Memory B cell (primary cell): Measurements from ENCODE around the gene CD84.

Experiments
- ATAC-seq: fragments of 150-1000 bp; cut with Tn5 transposase; 2 replicates; pipeline ENCODE4 v1.10.0; 2021; ENCODE audit warnings: low read depth, mild to moderate bottlenecking, moderate library complexity
- DNase-seq, 2 donors: peaks; one replicate each; pipeline ENCODE4 v3.0.0; 2022; ENCODE audit warnings: low spot score in 2 of 2
- H3K27ac Mint-ChIP-seq: one replicate; pipeline ENCODE4 v1.8.0; 2022; ENCODE audit warnings: mild to moderate bottlenecking, moderate library complexity, mixed read lengths
- H3K27me3 Mint-ChIP-seq: one replicate; pipeline ENCODE4 v1.8.0; 2022; ENCODE audit warnings: mixed read lengths
- H3K36me3 Mint-ChIP-seq: one replicate; pipeline ENCODE4 v1.8.0; 2022; ENCODE audit warnings: mild to moderate bottlenecking, mixed read lengths
- H3K4me1 Mint-ChIP-seq: one replicate; pipeline ENCODE4 v1.8.0; 2022; ENCODE audit warnings: mixed read lengths
- H3K4me3 Mint-ChIP-seq: one replicate; pipeline ENCODE4 v1.8.0; 2022; ENCODE audit warnings: mild to moderate bottlenecking, moderate library complexity, mixed read lengths
- H3K9me3 Mint-ChIP-seq: one replicate; pipeline ENCODE4 v1.8.0; 2022; ENCODE audit warnings: mixed read lengths

CD84 gene

GRCh38 chr1:160549665-160550006 lies 29.7 kb downstream of the CD84 start:
- Mint-ChIP-seq H3K36me3 (peaks cover 24% of the 10 kb centered on the region), H3K9me3 (no peaks in the 10 kb centered on the region), H3K4me3 (peak overlapping the region; percentile 62), H3K27ac (peak overlapping the region; percentile 88), H3K4me1 (peaks cover 67% of the 10 kb centered on the region), H3K27me3 (no peaks in the 10 kb centered on the region)
- ATAC-seq, result no peak
- no peak for DNase-seq

GRCh38 chr1:160548960-160549664 lies 30.2 kb downstream of the CD84 start:
- Mint-ChIP-seq H3K4me1 (peaks cover 66% of the 10 kb centered on the region), H3K9me3 (no peaks in the 10 kb centered on the region), H3K36me3 (peaks cover 22% of the 10 kb centered on the region), H3K4me3 (peak overlapping the region; percentile 62), H3K27ac (peak overlapping the region; percentile 88), H3K27me3 (no peaks in the 10 kb centered on the region)
- ATAC-seq (peak; percentile 91), DNase-seq (peak; percentile 35 to 39)

GRCh38 chr1:160548183-160548582 lies 31.1 kb downstream of the CD84 start:
- peak in 1 of 2 donors; percentile 9 for DNase-seq
- Mint-ChIP-seq H3K4me3 (peak overlapping the region; percentile 2), H3K27me3 (no peaks in the 10 kb centered on the region), H3K9me3 (no peaks in the 10 kb centered on the region), H3K36me3 (peaks cover 17% of the 10 kb centered on the region), H3K27ac (peak overlapping the region; percentile 88), H3K4me1 (peaks cover 60% of the 10 kb centered on the region)
- peak; percentile 35 for ATAC-seq

- Mint-ChIP-seq H3K27ac (peak overlapping the region; percentile 74), H3K36me3 (peaks cover 9% of the 10 kb centered on the region)
These were observed 31.9 kb downstream of the CD84 start for GRCh38 chr1:160547422-160547821.

GRCh38 chr1:160546942-160547341 lies 32.4 kb downstream of the CD84 start:
- H3K27ac Mint-ChIP-seq, result peak overlapping the region; percentile 74
- no peak for DNase-seq
- no peaks in the 10 kb centered on the region for H3K9me3 Mint-ChIP-seq
- peaks cover 59% of the 10 kb centered on the region for H3K4me1 Mint-ChIP-seq
- ATAC-seq, result no peak
- H3K36me3 Mint-ChIP-seq, result peaks cover 9% of the 10 kb centered on the region
- no peak overlapping the region for H3K4me3 Mint-ChIP-seq
- no peaks in the 10 kb centered on the region for H3K27me3 Mint-ChIP-seq

More at GRCh38 chr1:160547422-160547821, 31.9 kb downstream of the CD84 start:
- Mint-ChIP-seq H3K9me3 (no peaks in the 10 kb centered on the region), H3K4me3 (no peak overlapping the region), H3K27me3 (no peaks in the 10 kb centered on the region), H3K4me1 (peaks cover 57% of the 10 kb centered on the region)
- DNase-seq, result no peak
- no peak for ATAC-seq

GRCh38 chr1:160544647-160545046 lies 34.6 kb downstream of the CD84 start:
- Mint-ChIP-seq H3K4me1 (peaks cover 58% of the 10 kb centered on the region), H3K27ac (no peak overlapping the region), H3K36me3 (peaks cover 7% of the 10 kb centered on the region), H3K4me3 (no peak overlapping the region), H3K27me3 (no peaks in the 10 kb centered on the region), H3K9me3 (no peaks in the 10 kb centered on the region)
- peak in 1 of 2 donors; percentile 32 for DNase-seq
- no peak for ATAC-seq

- Mint-ChIP-seq H3K9me3 (no peaks in the 10 kb centered on the region), H3K4me1 (peaks cover 45% of the 10 kb centered on the region), H3K27me3 (no peaks in the 10 kb centered on the region), H3K36me3 (peaks cover 4% of the 10 kb centered on the region), H3K27ac (peak overlapping the region; percentile 94), H3K4me3 (no peak overlapping the region)
- no peak for DNase-seq
- no peak for ATAC-seq
These were observed 36.9 kb downstream of the CD84 start for GRCh38 chr1:160542303-160542945.

- H3K36me3 Mint-ChIP-seq, result peaks cover 4% of the 10 kb centered on the region
These were observed 37.5 kb downstream of the CD84 start for GRCh38 chr1:160541622-160542302.

GRCh38 chr1:160540859-160541233 lies 38.5 kb downstream of the CD84 start:
- no peak for DNase-seq
- Mint-ChIP-seq H3K36me3 (no peaks in the 10 kb centered on the region), H3K4me1 (peaks cover 31% of the 10 kb centered on the region), H3K27me3 (no peaks in the 10 kb centered on the region), H3K27ac (peak overlapping the region; percentile 94), H3K9me3 (no peaks in the 10 kb centered on the region), H3K4me3 (peak overlapping the region; percentile 64)
- ATAC-seq, result no peak

More at GRCh38 chr1:160541622-160542302, 37.5 kb downstream of the CD84 start:
- Mint-ChIP-seq H3K27ac (peak overlapping the region; percentile 94), H3K9me3 (no peaks in the 10 kb centered on the region), H3K27me3 (no peaks in the 10 kb centered on the region), H3K4me1 (peaks cover 39% of the 10 kb centered on the region), H3K4me3 (no peak overlapping the region)
- ATAC-seq (no peak), DNase-seq (no peak)

- H3K27ac Mint-ChIP-seq, result peak overlapping the region; percentile 94
- ATAC-seq (peak; percentile 98), DNase-seq (peak; percentile 37 to 54)
- H3K4me1 Mint-ChIP-seq, result peaks cover 31% of the 10 kb centered on the region
- peaks cover under 1% of the 10 kb centered on the region for H3K36me3 Mint-ChIP-seq
- H3K27me3 Mint-ChIP-seq, result no peaks in the 10 kb centered on the region
- peak overlapping the region; percentile 64 for H3K4me3 Mint-ChIP-seq
- no peaks in the 10 kb centered on the region for H3K9me3 Mint-ChIP-seq
These were observed 39.1 kb downstream of the CD84 start for GRCh38 chr1:160539990-160540858.

- no peak overlapping the region for H3K4me3 Mint-ChIP-seq
- H3K9me3 Mint-ChIP-seq, result peaks cover 3% of the 10 kb centered on the region
- DNase-seq (no peak), ATAC-seq (no peak)
- H3K4me1 Mint-ChIP-seq, result peaks cover 27% of the 10 kb centered on the region
- H3K27ac Mint-ChIP-seq, result no peak overlapping the region
- no peaks in the 10 kb centered on the region for H3K27me3 Mint-ChIP-seq
- peaks cover 4% of the 10 kb centered on the region for H3K36me3 Mint-ChIP-seq
These were observed 39.7 kb downstream of the CD84 start for GRCh38 chr1:160539684-160539989.

GRCh38 chr1:160538985-160539651 lies 40.2 kb downstream of the CD84 start:
- no peaks in the 10 kb centered on the region for H3K27me3 Mint-ChIP-seq
- no peak overlapping the region for H3K27ac Mint-ChIP-seq
- H3K4me3 Mint-ChIP-seq, result no peak overlapping the region
- DNase-seq, result no peak
- peaks cover 4% of the 10 kb centered on the region for H3K36me3 Mint-ChIP-seq
- peaks cover 3% of the 10 kb centered on the region for H3K9me3 Mint-ChIP-seq
- no peak for ATAC-seq
- H3K4me1 Mint-ChIP-seq, result peaks cover 26% of the 10 kb centered on the region
